GM19455 (cell line): ENCODE data around the gene GPBP1.

Experiments used
- ATAC-seq: cut with Tn5 transposase; IDR thresholded peaks from one replicate; pipeline ENCODE4 v1.9.1; 2021; ENCODE audit not compliant: unreplicated experiment

GPBP1 gene

GRCh38 chr5:57209316-57210040 is 35.6 kb downstream of the GPBP1 start:
- ATAC-seq: no peak

- no peak for ATAC-seq
Measured at GRCh38 chr5:57210633-57211032, 36.8 kb downstream of the GPBP1 start.

GRCh38 chr5:57211039-57211438 is 37.2 kb downstream of the GPBP1 start:
- no peak for ATAC-seq

- no peak for ATAC-seq
Measured at GRCh38 chr5:57215629-57216195, 41.9 kb downstream of the GPBP1 start.

GRCh38 chr5:57216714-57217113 is 42.9 kb downstream of the GPBP1 start:
- ATAC-seq: no peak

- no peak for ATAC-seq
Measured at GRCh38 chr5:57219386-57219785, 45.5 kb downstream of the GPBP1 start.

GRCh38 chr5:57221049-57221568 is 47.2 kb downstream of the GPBP1 start:
- ATAC-seq: no peak

- ATAC-seq: no peak
Measured at GRCh38 chr5:57225553-57225952, 51.7 kb downstream of the GPBP1 start.

GRCh38 chr5:57229313-57229712 is 55.5 kb downstream of the GPBP1 start:
- no peak for ATAC-seq

GRCh38 chr5:57231607-57232006 is 57.7 kb downstream of the GPBP1 start:
- ATAC-seq: no peak

- ATAC-seq: no peak
Measured at GRCh38 chr5:57232293-57233033, 58.6 kb downstream of the GPBP1 start.

GRCh38 chr5:57243286-57244137 is 69.7 kb downstream of the GPBP1 start:
- ATAC-seq: no peak

GRCh38 chr5:57244331-57244730 is 70.5 kb downstream of the GPBP1 start:
- no peak for ATAC-seq

- no peak for ATAC-seq
Measured at GRCh38 chr5:57246426-57246825, 72.6 kb downstream of the GPBP1 start.

GRCh38 chr5:57247765-57248164 is 73.9 kb downstream of the GPBP1 start:
- ATAC-seq: no peak

- no peak for ATAC-seq
Measured at GRCh38 chr5:57249265-57249874, 75.5 kb downstream of the GPBP1 start.

- no peak for ATAC-seq
Measured at GRCh38 chr5:57258052-57258451, 84.2 kb downstream of the GPBP1 start.

- ATAC-seq: no peak
Measured at GRCh38 chr5:57258943-57259342, 85.1 kb downstream of the GPBP1 start.

- ATAC-seq: no peak
Measured at GRCh38 chr5:57259704-57260103, 85.8 kb downstream of the GPBP1 start.

- ATAC-seq: no peak
Measured at GRCh38 chr5:57262541-57262940, 88.7 kb downstream of the GPBP1 start.

- ATAC-seq: no peak
Measured at GRCh38 chr5:57267805-57268204, 93.9 kb downstream of the GPBP1 start.
